IMR-90 (cell line): ENCODE measurements around the gene CEBPG. TPM values are rescaled to one million over a fixed set of nuclear protein-coding genes. Genes with fewer than 3 reads are reported as not detected.

Experiments used
- ATAC-seq: fragments of 200-7000 bp; cut with Tn5 transposase; 2 replicates; pipeline ENCODE4 v1.9.1; 2020; ENCODE audit warnings: low read depth, mild to moderate bottlenecking, moderate library complexity
- BruUV-seq: library from RNA; stranded (reverse); fragments of 400-500 nt; replicated peaks from 2 replicates; lab custom pipeline; 2021; lab: Mats Ljungman, UMichigan
- CTCF ChIA-PET: fragments of 300-600 bp; formaldehyde crosslinking; extraction: SDS; loops from one replicate; lab custom pipeline; 2021; ENCODE audit warnings: antibody characterized with exemption; lab: Yijun Ruan, JAX
- POLR2A ChIA-PET: fragments of 300-600 bp; sonication (Branson Sonifier 250); formaldehyde crosslinking; loops from one replicate; lab custom pipeline; 2022; ENCODE audit warnings: antibody characterized with exemption; ENCODE audit not compliant: unreplicated experiment; lab: Charles Lee
- DNase-seq: peaks from one replicate; pipeline ENCODE4 v3.0.0; 2013
- H2AFZ ChIP-seq: replicated peaks from 2 replicates; pipeline ENCODE3; 2013; ENCODE audit warnings: low read length, mild to moderate bottlenecking; ENCODE audit not compliant: poor library complexity
- H2AK5ac ChIP-seq: 2 replicates; pipeline ENCODE4 v1.6.1; 2013; ENCODE audit warnings: low read depth, low read length, inconsistent platforms
- H2AK9ac ChIP-seq: replicated peaks from 2 replicates; pipeline ENCODE3; 2013; ENCODE audit warnings: mild to moderate bottlenecking, low read depth, low read length, moderate library complexity; ENCODE audit not compliant: poor library complexity
- H2BK120ac ChIP-seq: 2 replicates; pipeline ENCODE4 v1.6.1; 2013; ENCODE audit warnings: low read depth, low read length, inconsistent platforms
- H2BK15ac ChIP-seq: 3 replicates; pipeline ENCODE4 v1.6.1; 2013; ENCODE audit warnings: low read depth, low read length, inconsistent platforms
- H2BK20ac ChIP-seq: 2 replicates; pipeline ENCODE4 v1.6.1; 2013; ENCODE audit warnings: low read depth, mild to moderate bottlenecking, inconsistent platforms, low read length, moderate library complexity
- H2BK5ac ChIP-seq: 2 replicates; pipeline ENCODE4 v1.6.1; 2013; ENCODE audit warnings: mild to moderate bottlenecking, low read depth, low read length, inconsistent platforms; ENCODE audit not compliant: poor library complexity, severe bottlenecking
- H3K14ac ChIP-seq: replicated peaks from 2 replicates; pipeline ENCODE4 v1.6.1; 2013; ENCODE audit warnings: low read depth, low read length, inconsistent platforms
- H3K18ac ChIP-seq: 2 replicates; pipeline ENCODE4 v1.6.1; 2013; ENCODE audit warnings: low read depth, low read length, control low read depth
- H3K23ac ChIP-seq: 2 replicates; pipeline ENCODE4 v1.6.1; 2013; ENCODE audit warnings: low read depth, low read length, inconsistent platforms
- H3K27ac ChIP-seq: 2 replicates; pipeline ENCODE4 v1.5.1; 2013; ENCODE audit warnings: mild to moderate bottlenecking, control low read depth, low read length; ENCODE audit not compliant: insufficient read depth
- H3K27me3 ChIP-seq: 2 replicates; pipeline ENCODE4 v1.6.1; 2013; ENCODE audit warnings: low read length; ENCODE audit not compliant: control insufficient read depth, insufficient read depth
- H3K36me3 ChIP-seq: 2 replicates; pipeline ENCODE4 v1.6.1; 2013; ENCODE audit warnings: low read length, mixed read lengths; ENCODE audit not compliant: control insufficient read depth, insufficient read depth
- H3K4ac ChIP-seq: 2 replicates; pipeline ENCODE4 v1.6.1; 2013; ENCODE audit warnings: low read depth, low read length, inconsistent platforms
- H3K4me1 ChIP-seq: 2 replicates; pipeline ENCODE4 v1.6.1; 2013; ENCODE audit warnings: low read length, mixed read lengths; ENCODE audit not compliant: control insufficient read depth, insufficient read depth
- H3K4me2 ChIP-seq: 2 replicates; pipeline ENCODE4 v1.6.1; 2013; ENCODE audit warnings: low read depth, mild to moderate bottlenecking, control low read depth, low read length, moderate library complexity
- H3K4me3 ChIP-seq: 2 replicates; pipeline ENCODE4 v1.5.1; 2013; ENCODE audit warnings: low read depth, mild to moderate bottlenecking, control low read depth, low read length, moderate library complexity; ENCODE audit not compliant: insufficient read depth
- H3K56ac ChIP-seq: 2 replicates; pipeline ENCODE4 v1.6.1; 2013; ENCODE audit warnings: low read length, inconsistent platforms; ENCODE audit not compliant: insufficient read depth; ENCODE audit errors: extremely low read depth
- H3K79me1 ChIP-seq, 2 experiments: 2 replicates each; pipeline ENCODE4 v1.6.1; 2013; ENCODE audit warnings: low read length in 2 of 2, inconsistent platforms in 1 of 2, low read depth in 1 of 2
- H3K9ac ChIP-seq: 2 replicates; pipeline ENCODE4 v1.6.1; 2013; ENCODE audit warnings: low read depth, low read length, control low read depth
- H3K9me1 ChIP-seq: 2 replicates; pipeline ENCODE4 v1.6.1; 2013; ENCODE audit warnings: low read length, inconsistent platforms; ENCODE audit not compliant: insufficient read depth
- H3K9me3 ChIP-seq: 2 replicates; pipeline ENCODE4 v1.6.1; 2013; ENCODE audit warnings: low read length; ENCODE audit not compliant: control insufficient read depth, insufficient read depth
- H4K20me1 ChIP-seq: 2 replicates; pipeline ENCODE4 v1.6.1; 2013; ENCODE audit warnings: low read length, inconsistent platforms; ENCODE audit not compliant: insufficient read depth
- H4K5ac ChIP-seq: 2 replicates; pipeline ENCODE4 v1.6.1; 2013; ENCODE audit warnings: mild to moderate bottlenecking, low read depth, low read length, control low read depth
- H4K8ac ChIP-seq, 2 experiments: 2 replicates each; pipeline ENCODE4 v1.6.1; 2013; ENCODE audit warnings: low read depth in 2 of 2, low read length in 2 of 2, control low read depth in 1 of 2, inconsistent platforms in 1 of 2
- H4K91ac ChIP-seq: 2 replicates; pipeline ENCODE4 v1.6.1; 2013; ENCODE audit warnings: low read depth, low read length, inconsistent platforms; ENCODE audit not compliant: insufficient read depth
- CHD1 ChIP-seq: IDR thresholded peaks from 2 replicates; pipeline ENCODE4 v1.6.1; 2012; ENCODE audit warnings: low read depth, low read length, improper control_type of control experiment
- FOS ChIP-seq: fragments of 150-350 bp; IDR thresholded peaks from 2 replicates; pipeline ENCODE4 v1.6.1; 2016; ENCODE audit warnings: low read depth, low read length
- MAFK ChIP-seq: IDR thresholded peaks from 2 replicates; pipeline ENCODE4 v1.6.1; 2012; ENCODE audit warnings: low read depth, low read length, improper control_type of control experiment
- MAZ ChIP-seq: IDR thresholded peaks from 2 replicates; pipeline ENCODE4 v1.6.1; 2012; ENCODE audit warnings: low read depth, mild to moderate bottlenecking, low read length, improper control_type of control experiment, moderate library complexity, borderline replicate concordance
- MXI1 ChIP-seq: IDR thresholded peaks from 2 replicates; pipeline ENCODE4 v1.6.1; 2012; ENCODE audit warnings: low read depth, mild to moderate bottlenecking, low read length, moderate library complexity, borderline replicate concordance
- NFE2L2 ChIP-seq: fragments of 150-350 bp; IDR thresholded peaks from 2 replicates; pipeline ENCODE4 v1.6.1; 2016; ENCODE audit warnings: low read depth, mild to moderate bottlenecking, low read length
- RFX5 ChIP-seq: IDR thresholded peaks from 2 replicates; pipeline ENCODE4 v1.8.0; 2012; ENCODE audit warnings: low read depth, mild to moderate bottlenecking, low read length, moderate library complexity
- SMC3 ChIP-seq: fragments of 150-350 bp; IDR thresholded peaks from 2 replicates; pipeline ENCODE4 v1.6.1; 2016; ENCODE audit warnings: low read depth, mild to moderate bottlenecking, antibody characterized with exemption, low read length, moderate library complexity
- WGBS, 2 experiments: methylation state at CpG; one replicate each; pipeline versions ENCODE4 v1.1.5 to v1.1.7; 2013; ENCODE audit warnings: missing lambda C conversion rate in 2 of 2; ENCODE audit not compliant: insufficient read length in 1 of 2; ENCODE audit errors: extremely low coverage in 2 of 2; 5-methylcytosine and 5-hydroxymethylcytosine counted together
- dilution Hi-C: fragments of 300-500 bp; cut with HindIII; formaldehyde crosslinking; loops from one replicate; pipeline ENCODE4 v1.14.3; 2018; ENCODE audit warnings: low sequenced_read_pairs; ENCODE audit not compliant: unreplicated experiment
- in situ Hi-C: fragments of 300-500 bp; cut with MboI; formaldehyde crosslinking; loops from 3 replicates; pipeline ENCODE4 v1.14.3; 2019; ENCODE audit warnings: low sequenced_read_pairs, inconsistent platforms, mixed read lengths
- intact Hi-C: fragments of 100-400 bp; cut with micrococcal nuclease; formaldehyde crosslinking; loops from 2 replicates; pipeline ENCODE4 v1.10.0; 2022
- polyA plus RNA-seq, 3 experiments: library from polyadenylated mRNA; depleted of rRNA; stranded (reverse); fragments of >200 nt; gene quantifications; 2 replicates each; pipeline ENCODE4 v1.2.3, GENCODE V29; 2012; ENCODE audit warnings: low replicate concordance in 1 of 3
- total RNA-seq: library from RNA; depleted of rRNA; stranded (reverse); fragments of >200 nt; gene quantifications from 2 replicates; pipeline ENCODE4 v1.2.3, GENCODE V29; 2012
- TF ChIP-seq, protein P1 (sequence below): conservative IDR thresholded peaks from 2 replicates; pipeline ENCODE4 v1.5.1; 2012; ENCODE audit warnings: mild to moderate bottlenecking, low read depth, low read length, improper control_type of control experiment

CEBPG gene
- total and polyA plus RNA-seq, 2 of the 4 experiments (the other 2 are of a cell fraction): 9.2 to 14.3 TPM

DNA sequence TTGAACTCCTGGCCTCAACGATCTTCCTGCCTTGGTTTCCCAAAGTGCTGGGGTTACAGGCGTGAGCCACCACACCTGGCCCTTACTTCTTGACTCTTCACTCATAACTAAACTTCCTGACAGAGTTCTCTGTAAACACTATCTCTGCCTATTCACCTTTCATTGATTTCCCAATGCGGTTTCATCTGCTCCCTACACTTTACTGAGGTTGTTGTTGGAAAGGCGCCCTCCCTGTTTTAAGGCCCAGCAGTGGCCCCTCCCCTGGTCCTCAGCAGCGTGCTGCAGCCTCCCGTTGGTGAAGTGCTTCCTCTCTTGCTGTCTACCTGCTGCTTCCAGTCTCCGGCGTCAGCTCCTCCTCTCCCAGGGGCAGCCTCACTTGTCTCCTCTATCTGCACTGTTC is 44.4 kb upstream of the CEBPG start:
- Histone ChIP-seq H4K20me1 (no peaks in the 10 kb centered on the region), H3K9me3 (peaks cover 3% of the 10 kb centered on the region), H3K27ac (no peak overlapping the region), H2BK120ac (no peak overlapping the region), H4K5ac (no peak overlapping the region), H3K4me3 (no peak overlapping the region), H3K4ac (no peak overlapping the region), H3K56ac (no peak overlapping the region), H3K27me3 (no peaks in the 10 kb centered on the region), H3K9ac (no peak overlapping the region), H2BK20ac (no peak overlapping the region), H2AFZ (no peak overlapping the region), H3K36me3 (no peaks in the 10 kb centered on the region), H3K18ac (no peak overlapping the region), H3K14ac (no peak overlapping the region), H3K9me1 (no peaks in the 10 kb centered on the region), H2AK9ac (no peak overlapping the region), H2BK15ac (no peak overlapping the region), H3K4me2 (no peak overlapping the region), H2BK5ac (no peak overlapping the region), H3K4me1 (no peaks in the 10 kb centered on the region), H4K8ac (no peak overlapping the region), H4K91ac (no peak overlapping the region), H3K79me1 (no peaks in the 10 kb centered on the region), H3K23ac (no peak overlapping the region), H2AK5ac (no peak overlapping the region)
- BruUV-seq: no TSS peak
- POLR2A ChIA-PET: no interaction called here
- in situ Hi-C loops (no loop called here), dilution Hi-C loops (no loop called here), intact Hi-C loops (no loop called here)
- DNase-seq: no peak
- WGBS, 2 experiments: 63% methylated on average over 4 of the region's 8 CpGs; no CpG with 5 or more reads in 1 of the 2 experiments
- TF ChIP-seq NFE2L2: no peak
- TF ChIP-seq MAFK: no peak
- no peak for TF ChIP-seq MAZ
- TF ChIP-seq CHD1: no peak
- TF ChIP-seq SMC3: no peak
- TF ChIP-seq, protein P1, sequence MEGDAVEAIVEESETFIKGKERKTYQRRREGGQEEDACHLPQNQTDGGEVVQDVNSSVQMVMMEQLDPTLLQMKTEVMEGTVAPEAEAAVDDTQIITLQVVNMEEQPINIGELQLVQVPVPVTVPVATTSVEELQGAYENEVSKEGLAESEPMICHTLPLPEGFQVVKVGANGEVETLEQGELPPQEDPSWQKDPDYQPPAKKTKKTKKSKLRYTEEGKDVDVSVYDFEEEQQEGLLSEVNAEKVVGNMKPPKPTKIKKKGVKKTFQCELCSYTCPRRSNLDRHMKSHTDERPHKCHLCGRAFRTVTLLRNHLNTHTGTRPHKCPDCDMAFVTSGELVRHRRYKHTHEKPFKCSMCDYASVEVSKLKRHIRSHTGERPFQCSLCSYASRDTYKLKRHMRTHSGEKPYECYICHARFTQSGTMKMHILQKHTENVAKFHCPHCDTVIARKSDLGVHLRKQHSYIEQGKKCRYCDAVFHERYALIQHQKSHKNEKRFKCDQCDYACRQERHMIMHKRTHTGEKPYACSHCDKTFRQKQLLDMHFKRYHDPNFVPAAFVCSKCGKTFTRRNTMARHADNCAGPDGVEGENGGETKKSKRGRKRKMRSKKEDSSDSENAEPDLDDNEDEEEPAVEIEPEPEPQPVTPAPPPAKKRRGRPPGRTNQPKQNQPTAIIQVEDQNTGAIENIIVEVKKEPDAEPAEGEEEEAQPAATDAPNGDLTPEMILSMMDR: no peak
- no peak for TF ChIP-seq FOS
- TF ChIP-seq MXI1: no peak
- TF ChIP-seq RFX5: no peak
- CTCF ChIA-PET: interaction anchor here (1.0 kb wide), 1 partner anchor 26 kb away, joined by 5 read pairs; the partner anchor contains the start of gene CEBPA
- no peak for ATAC-seq
